Pancreas (tissue), 10 donors: ENCODE results near the gene CRIM1. TPM values are rescaled to one million over a fixed set of nuclear protein-coding genes. Genes with fewer than 3 reads are reported as not detected.
A peak's percentile ranks its signal among the peaks of the same experiment; 100 is the strongest.

Experiments
- ATAC-seq, 4 donors: fragments of 200-7000 bp; cut with Tn5 transposase; one replicate each; pipeline versions ENCODE4 v1.8.0 to v1.9.1; 2020; ENCODE audit warnings: mild to moderate bottlenecking in 4 of 4, moderate library complexity in 4 of 4
- DNase-seq, 6 donors: peaks; one replicate each; pipeline ENCODE4 v3.0.0-alpha.2; 2020
- FAIRE-seq: peaks from 2 replicates; lab custom pipeline; 2012; peaks lifted over from hg19 to GRCh38; lab: Jason Lieb, UNC
- H3K27ac ChIP-seq, 4 donors: fragments of 200-600 bp; sonication (generic); 1 replicate in 3 of 4; 2 replicates in 1 of 4; pipeline versions ENCODE4 v1.5.0 to v1.8.0; 2020
- H3K27me3 ChIP-seq, 4 donors: fragments of 200-600 bp; one replicate each; pipeline ENCODE4 v1.8.0; 2021
- H3K36me3 ChIP-seq, 3 donors: fragments of 200-600 bp; sonication (generic) in 1 of 3; one replicate each; pipeline versions ENCODE4 v1.5.0 to v1.8.0; 2020 to 2021
- H3K4me1 ChIP-seq, 3 donors: fragments of 200-600 bp; one replicate each; pipeline ENCODE4 v1.8.0; 2021
- H3K4me3 ChIP-seq, 4 donors: fragments of 200-600 bp; sonication (generic) in 2 of 4; one replicate each; pipeline versions ENCODE4 v1.5.0 to v1.8.0; 2020 to 2021
- H3K9me3 ChIP-seq, 4 donors: fragments of 200-600 bp; one replicate each; pipeline ENCODE4 v1.8.0; 2021
- CTCF ChIP-seq, 4 donors: fragments of 200-600 bp; sonication (generic) in 3 of 4; IDR thresholded peaks; one replicate each; pipeline versions ENCODE4 v1.5.0 to v1.8.0; 2021; ENCODE audit warnings: antibody characterized with exemption in 4 of 4
- WGBS, 2 donors: extraction: QIAGEN DNeasy Blood & Tissue Kit; methylation state at CpG; one replicate each; pipeline ENCODE4 v1.1.7; 2013; 5-methylcytosine and 5-hydroxymethylcytosine counted together
- intact Hi-C, 3 donors: fragments of 100-400 bp; cut with DNase I; formaldehyde crosslinking; loops; one replicate each; pipeline versions ENCODE4 v1.11.1 to v1.14.2; 2022
- polyA plus RNA-seq, 2 donors: library from polyadenylated mRNA; stranded (reverse); fragments of 200-250 nt; gene quantifications; one replicate each; pipeline ENCODE4 v1.2.3, GENCODE V29; 2013
- total RNA-seq, 6 donors: library from RNA; stranded (reverse); fragmentation: NEBNext Ultra II Directional in 4 of 6; extraction: Animal tissue kit (Norgen Biotek cat#: 25700) in 4 of 6; gene quantifications; one replicate each; pipeline versions ENCODE4 v1.2.1 to v1.2.4, GENCODE V29; 2021 to 2023
- donor health status: healthy with polysubstance abuse.
- donor health status: DM: no; HTN: no; CAD: no; lungs with moderate emphysema.
- donor health status: DM: no; HTN: no; CAD: no.
- donor health status: control.
- donor health status: control.
- donor health status: Bipolar disorder and iron deficiency.
- donor health status: DM: yes; HTN: yes; CAD: no.
- donor health status: DM: no; HTN: no; CAD: no.
- donor health status: DM: no; HTN: no; CAD: no.
- donor health status: DM: yes; HTN: yes; CAD: no.

CRIM1 gene
- total and polyA plus RNA-seq, 8 donors = 5.2 to 29.1 (median 20.2) TPM

GRCh38 chr2:36389091-36389564, 33.5 kb downstream of the CRIM1 start:
- intact Hi-C loops = no loop called here
- FAIRE-seq (no peak), DNase-seq (no peak), ATAC-seq (peak in 3 of 4 donors; percentile 58 to 69 (median 67))
- TF ChIP-seq CTCF (IDR thresholded peaks at IDR 0.05) = no peak
- Histone ChIP-seq H3K36me3 (no peaks in the 10 kb centered on the region), H3K27ac (peak overlapping the region in 2 of 4 donors; percentile 5 to 50), H3K4me3 (no peak overlapping the region), H3K4me1 (peaks cover 0 to 7% (median 0%) of the 10 kb centered on the region in 3 donors), H3K27me3 (no peaks in the 10 kb centered on the region), H3K9me3 (no peaks in the 10 kb centered on the region)
- WGBS, 2 donors = 31 to 43% methylated on average over 5 of the region's 5 CpGs

- no peak for FAIRE-seq
- no peak for ATAC-seq
- no peak overlapping the region for H3K4me3 ChIP-seq
- DNase-seq = no peak
- intact Hi-C loops = no loop called here
- peak overlapping the region in 2 of 4 donors; percentile 5 to 50 for H3K27ac ChIP-seq
- H3K27me3 ChIP-seq = no peaks in the 10 kb centered on the region
- 58 to 65% methylated on average over 3 of the region's 3 CpGs for WGBS, 2 donors
- peaks cover 0 to 7% (median 0%) of the 10 kb centered on the region in 3 donors for H3K4me1 ChIP-seq
- no peak for TF ChIP-seq CTCF (IDR thresholded peaks at IDR 0.05)
- H3K36me3 ChIP-seq = no peaks in the 10 kb centered on the region
- no peaks in the 10 kb centered on the region for H3K9me3 ChIP-seq
Measured at GRCh38 chr2:36389577-36389976, 34.0 kb downstream of the CRIM1 start.

- H3K4me3 ChIP-seq = no peak overlapping the region
- no peaks in the 10 kb centered on the region for H3K36me3 ChIP-seq
- intact Hi-C loops = no loop called here
- no peak for FAIRE-seq
- ATAC-seq = no peak
- H3K9me3 ChIP-seq = no peaks in the 10 kb centered on the region
- 34 to 42% methylated on average over 5 of the region's 5 CpGs for WGBS, 2 donors
- no peak for DNase-seq
- no peak overlapping the region for H3K27ac ChIP-seq
- no peak for TF ChIP-seq CTCF (IDR thresholded peaks at IDR 0.05)
- H3K27me3 ChIP-seq = no peaks in the 10 kb centered on the region
- H3K4me1 ChIP-seq = no peaks in the 10 kb centered on the region
Measured at GRCh38 chr2:36392571-36393255, 37.1 kb downstream of the CRIM1 start.

GRCh38 chr2:36393738-36394256, 38.2 kb downstream of the CRIM1 start:
- Histone ChIP-seq H3K27ac (no peak overlapping the region), H3K36me3 (no peaks in the 10 kb centered on the region), H3K4me1 (no peaks in the 10 kb centered on the region), H3K27me3 (no peaks in the 10 kb centered on the region), H3K4me3 (no peak overlapping the region), H3K9me3 (no peaks in the 10 kb centered on the region)
- 64 to 85% methylated on average over 4 of the region's 4 CpGs for WGBS, 2 donors
- no peak for DNase-seq
- no peak for FAIRE-seq
- intact Hi-C loops = no loop called here
- no peak for ATAC-seq
- TF ChIP-seq CTCF (IDR thresholded peaks at IDR 0.05) = no peak

- WGBS, 2 donors = 71 to 84% methylated on average over 6 of the region's 6 CpGs
- no peak overlapping the region for H3K27ac ChIP-seq
- ATAC-seq = no peak
Measured at GRCh38 chr2:36394804-36395203, 39.2 kb downstream of the CRIM1 start.

More at GRCh38 chr2:36394804-36395203, 39.2 kb downstream of the CRIM1 start:
- no peak for TF ChIP-seq CTCF (IDR thresholded peaks at IDR 0.05)
- no peaks in the 10 kb centered on the region for H3K9me3 ChIP-seq
- DNase-seq = no peak
- H3K4me1 ChIP-seq = no peaks in the 10 kb centered on the region
- H3K36me3 ChIP-seq = no peaks in the 10 kb centered on the region
- no peak for FAIRE-seq
- no peaks in the 10 kb centered on the region for H3K27me3 ChIP-seq
- H3K4me3 ChIP-seq = no peak overlapping the region
- intact Hi-C loops = no loop called here
